Osteocyte (in vitro differentiated cells): Measurements from ENCODE around the gene PRTFDC1. TPM values are rescaled to one million over a fixed set of nuclear protein-coding genes. Genes with fewer than 3 reads are reported as not detected.
A peak's percentile ranks its signal among the peaks of the same experiment; 100 is the strongest.

Experiments used
- DNase-seq: peaks from one replicate; pipeline ENCODE4 v3.0.0; 2021; ENCODE audit warnings: mixed read lengths; ENCODE audit not compliant: unreplicated experiment; ENCODE audit errors: extremely low spot score
- H3K27ac Mint-ChIP-seq: one replicate; pipeline ENCODE4 v1.8.0; 2021; ENCODE audit warnings: mild to moderate bottlenecking, mixed read lengths; ENCODE audit not compliant: unreplicated experiment
- H3K27me3 Mint-ChIP-seq: one replicate; pipeline ENCODE4 v1.8.0; 2021; ENCODE audit warnings: mixed read lengths; ENCODE audit not compliant: unreplicated experiment
- H3K36me3 Mint-ChIP-seq: one replicate; pipeline ENCODE4 v1.8.0; 2021; ENCODE audit warnings: mixed read lengths; ENCODE audit not compliant: unreplicated experiment
- H3K4me1 Mint-ChIP-seq: one replicate; pipeline ENCODE4 v1.8.0; 2021; ENCODE audit warnings: mixed read lengths; ENCODE audit not compliant: unreplicated experiment
- H3K4me3 Mint-ChIP-seq: one replicate; pipeline ENCODE4 v1.8.0; 2021; ENCODE audit warnings: mild to moderate bottlenecking, moderate library complexity, mixed read lengths; ENCODE audit not compliant: unreplicated experiment
- H3K9me3 Mint-ChIP-seq: one replicate; pipeline ENCODE4 v1.8.0; 2021; ENCODE audit warnings: mixed read lengths; ENCODE audit not compliant: unreplicated experiment
- total RNA-seq: library from RNA; stranded (reverse); gene quantifications from 2 replicates; pipeline ENCODE4 v1.2.1, GENCODE V29; 2021
- TF ChIP-seq, protein P1 (sequence below): fragments of 200-600 bp; sonication (generic); IDR thresholded peaks from 2 replicates; pipeline ENCODE4 v1.5.0; 2021; ENCODE audit warnings: antibody characterized with exemption, mild to moderate bottlenecking, moderate library complexity

PRTFDC1 gene
- total RNA-seq, 1 donor from 2014 or later = 4.4 TPM

- TF ChIP-seq, protein P1, sequence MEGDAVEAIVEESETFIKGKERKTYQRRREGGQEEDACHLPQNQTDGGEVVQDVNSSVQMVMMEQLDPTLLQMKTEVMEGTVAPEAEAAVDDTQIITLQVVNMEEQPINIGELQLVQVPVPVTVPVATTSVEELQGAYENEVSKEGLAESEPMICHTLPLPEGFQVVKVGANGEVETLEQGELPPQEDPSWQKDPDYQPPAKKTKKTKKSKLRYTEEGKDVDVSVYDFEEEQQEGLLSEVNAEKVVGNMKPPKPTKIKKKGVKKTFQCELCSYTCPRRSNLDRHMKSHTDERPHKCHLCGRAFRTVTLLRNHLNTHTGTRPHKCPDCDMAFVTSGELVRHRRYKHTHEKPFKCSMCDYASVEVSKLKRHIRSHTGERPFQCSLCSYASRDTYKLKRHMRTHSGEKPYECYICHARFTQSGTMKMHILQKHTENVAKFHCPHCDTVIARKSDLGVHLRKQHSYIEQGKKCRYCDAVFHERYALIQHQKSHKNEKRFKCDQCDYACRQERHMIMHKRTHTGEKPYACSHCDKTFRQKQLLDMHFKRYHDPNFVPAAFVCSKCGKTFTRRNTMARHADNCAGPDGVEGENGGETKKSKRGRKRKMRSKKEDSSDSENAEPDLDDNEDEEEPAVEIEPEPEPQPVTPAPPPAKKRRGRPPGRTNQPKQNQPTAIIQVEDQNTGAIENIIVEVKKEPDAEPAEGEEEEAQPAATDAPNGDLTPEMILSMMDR = no peak
- H3K36me3 Mint-ChIP-seq = no peaks in the 10 kb centered on the region
- no peaks in the 10 kb centered on the region for H3K9me3 Mint-ChIP-seq
- H3K27me3 Mint-ChIP-seq = no peaks in the 10 kb centered on the region
- H3K4me1 Mint-ChIP-seq = peaks cover 50% of the 10 kb centered on the region
- DNase-seq = no peak
- H3K4me3 Mint-ChIP-seq = no peak overlapping the region
- H3K27ac Mint-ChIP-seq = no peak overlapping the region
Observed at GRCh38 chr10:24853661-24854060, 98.7 kb downstream of the PRTFDC1 start.

DNA sequence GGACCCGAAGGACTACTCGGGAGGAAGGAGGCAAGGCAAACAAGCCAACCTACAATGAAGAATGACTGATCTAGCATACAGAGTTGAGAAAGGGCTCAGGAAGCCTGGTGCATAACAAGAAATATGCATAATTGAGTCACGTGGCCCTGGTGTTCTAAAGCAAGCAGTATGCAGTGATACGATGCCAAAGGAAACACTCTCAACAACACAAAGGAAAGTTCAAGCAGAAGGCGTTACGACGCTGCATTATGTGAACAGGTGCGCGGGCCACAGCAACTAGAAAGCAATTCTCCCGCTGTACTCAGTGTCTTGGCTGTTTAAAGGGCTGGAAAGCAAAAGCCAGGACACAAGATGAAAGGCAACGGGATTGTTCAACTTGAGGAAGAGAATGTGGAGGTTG lies 100.8 kb downstream of the PRTFDC1 start:
- TF ChIP-seq, protein P1 = no peak
- Mint-ChIP-seq H3K4me3 (no peak overlapping the region), H3K4me1 (peaks cover 59% of the 10 kb centered on the region), H3K9me3 (no peaks in the 10 kb centered on the region), H3K36me3 (no peaks in the 10 kb centered on the region), H3K27ac (no peak overlapping the region), H3K27me3 (no peaks in the 10 kb centered on the region)
- peak; percentile 38 for DNase-seq

DNA sequence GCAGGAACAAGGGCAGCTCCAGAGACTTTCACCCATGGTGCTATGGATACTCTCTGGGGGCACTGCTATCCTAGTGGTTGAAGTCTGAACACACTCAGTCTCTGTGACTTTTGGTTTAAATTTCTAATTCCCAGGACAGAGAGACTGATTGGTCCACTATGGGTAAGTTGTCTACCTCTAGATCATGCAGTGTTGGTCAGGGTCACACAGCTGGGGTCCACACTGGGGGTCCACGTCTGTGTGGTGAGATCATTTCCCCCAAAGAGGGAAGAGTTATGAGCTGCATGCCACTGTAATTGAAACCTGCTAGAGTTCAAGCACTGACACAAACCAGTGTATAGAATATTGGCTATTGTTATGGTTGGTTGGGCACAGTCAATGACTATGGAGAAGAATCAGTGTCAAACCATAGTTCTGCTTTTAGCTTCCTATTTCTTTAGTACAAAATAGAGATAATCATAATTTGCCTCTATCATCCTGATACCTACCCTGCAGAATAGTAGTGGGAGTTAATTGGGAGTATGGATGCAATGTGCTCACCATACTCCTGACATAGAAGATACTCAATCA lies 101.6 kb downstream of the PRTFDC1 start:
- Mint-ChIP-seq H3K9me3 (no peaks in the 10 kb centered on the region), H3K27me3 (no peaks in the 10 kb centered on the region), H3K4me1 (peaks cover 64% of the 10 kb centered on the region), H3K4me3 (no peak overlapping the region), H3K27ac (no peak overlapping the region), H3K36me3 (no peaks in the 10 kb centered on the region)
- TF ChIP-seq, protein P1 = no peak
- no peak for DNase-seq

DNA sequence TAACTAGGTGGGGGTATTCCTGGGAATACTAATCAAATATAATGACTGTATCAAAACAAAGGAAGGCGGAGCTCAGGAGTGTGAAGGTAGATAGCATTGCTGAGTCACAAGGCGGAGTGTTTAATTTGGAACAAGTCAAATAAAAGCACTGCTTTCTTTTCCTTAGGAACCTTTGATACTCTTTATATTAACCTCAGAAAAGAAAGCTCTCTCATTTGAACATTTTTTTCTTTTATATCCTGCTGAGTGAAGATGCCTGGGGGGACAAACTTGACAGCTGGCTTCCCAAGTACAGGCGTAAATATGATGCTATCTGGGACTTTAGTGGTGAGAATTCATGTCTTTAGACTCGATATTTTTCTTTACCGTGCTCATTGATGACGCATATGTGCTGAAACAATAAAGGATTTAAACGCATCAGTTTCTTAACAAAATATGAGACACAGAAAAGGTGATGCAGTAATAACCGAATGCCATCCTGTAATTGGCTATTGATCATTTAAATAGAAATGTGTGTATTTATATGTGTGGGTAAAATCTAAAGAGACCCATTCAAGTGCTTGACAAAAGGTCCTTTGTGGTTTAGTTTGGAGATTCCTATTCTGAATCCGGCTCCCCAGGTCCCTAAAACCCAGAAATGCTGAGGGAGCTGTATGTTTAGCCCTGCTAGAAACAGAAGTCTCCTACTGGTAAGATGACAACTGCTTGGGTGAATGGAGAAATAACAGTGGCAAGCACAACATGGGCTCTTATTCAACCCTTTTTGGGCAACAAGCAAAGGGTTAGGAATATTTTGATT lies 102.7 kb downstream of the PRTFDC1 start:
- TF ChIP-seq, protein P1 = no peak
- Mint-ChIP-seq H3K4me3 (peak overlapping the region; percentile 53), H3K27ac (peak overlapping the region; percentile 83), H3K4me1 (peaks cover 64% of the 10 kb centered on the region), H3K9me3 (no peaks in the 10 kb centered on the region), H3K36me3 (no peaks in the 10 kb centered on the region), H3K27me3 (no peaks in the 10 kb centered on the region)
- DNase-seq = peak; percentile 30

- DNase-seq = no peak
- TF ChIP-seq, protein P1 = no peak
- H3K27me3 Mint-ChIP-seq = no peaks in the 10 kb centered on the region
- peaks cover 58% of the 10 kb centered on the region for H3K4me1 Mint-ChIP-seq
- peak overlapping the region; percentile 83 for H3K27ac Mint-ChIP-seq
- H3K9me3 Mint-ChIP-seq = no peaks in the 10 kb centered on the region
- no peaks in the 10 kb centered on the region for H3K36me3 Mint-ChIP-seq
- H3K4me3 Mint-ChIP-seq = peak overlapping the region; percentile 53
Observed at GRCh38 chr10:24849051-24849450, 103.4 kb downstream of the PRTFDC1 start.
